CD4-positive, CD25-positive, alpha-beta regulatory T cell (primary cell): Measurements from ENCODE around the gene SIAH2. TPM values are rescaled to one million over a fixed set of nuclear protein-coding genes. Genes with fewer than 3 reads are reported as not detected.
A peak's percentile ranks its signal among the peaks of the same experiment; 100 is the strongest.

ENCODE experiments used
- ATAC-seq, 2 donors: fragments of 150-1000 bp; cut with Tn5 transposase; one replicate each; pipeline ENCODE4 v1.10.0; 2021; ENCODE audit warnings: low read depth in 2 of 2, moderate number of reproducible peaks in 2 of 2, moderate library complexity in 1 of 2
- DNase-seq, 3 donors: peaks; one replicate each; pipeline versions ENCODE4 v3.0.0 to v3.0.0-alpha.2; 2012 to 2022; ENCODE audit warnings: mixed read lengths in 1 of 3
- H3K27ac ChIP-seq: one replicate; pipeline ENCODE4 v1.7.0; 2013; ENCODE audit warnings: mild to moderate bottlenecking, low read length; ENCODE audit not compliant: insufficient read depth, poor library complexity, severe bottlenecking
- H3K27me3 ChIP-seq: one replicate; pipeline ENCODE4 v1.7.0; 2013; ENCODE audit warnings: low read length; ENCODE audit not compliant: control insufficient read depth, insufficient read depth
- H3K36me3 ChIP-seq: one replicate; pipeline ENCODE4 v1.7.0; 2013; ENCODE audit warnings: mild to moderate bottlenecking, low read length, moderate library complexity; ENCODE audit not compliant: control insufficient read depth, insufficient read depth
- H3K4me1 ChIP-seq: 2 replicates; pipeline ENCODE4 v1.7.0; 2013; ENCODE audit warnings: mild to moderate bottlenecking, low read length; ENCODE audit not compliant: insufficient read depth, control insufficient read depth, poor library complexity, severe bottlenecking
- H3K4me3 ChIP-seq: one replicate; pipeline ENCODE4 v1.7.0; 2013; ENCODE audit warnings: low read depth, mild to moderate bottlenecking, low read length, moderate library complexity
- H3K9me3 ChIP-seq, 2 experiments: 1 replicate in 1 of 2; 2 replicates in 1 of 2; pipeline ENCODE4 v1.7.0; 2013; ENCODE audit warnings: low read length in 2 of 2, mild to moderate bottlenecking in 1 of 2, moderate library complexity in 1 of 2; ENCODE audit not compliant: control insufficient read depth in 2 of 2
- H3K27ac Mint-ChIP-seq, 3 donors: one replicate each; pipeline ENCODE4 v1.8.0; 2020 to 2022; ENCODE audit warnings: mild to moderate bottlenecking in 3 of 3, mixed read lengths in 3 of 3, moderate library complexity in 2 of 3
- H3K27me3 Mint-ChIP-seq: one replicate; pipeline ENCODE4 v1.8.0; 2022; ENCODE audit warnings: mild to moderate bottlenecking, mixed read lengths
- H3K36me3 Mint-ChIP-seq: one replicate; pipeline ENCODE4 v1.8.0; 2020; ENCODE audit warnings: mixed read lengths
- H3K4me1 Mint-ChIP-seq, 4 donors: one replicate each; pipeline ENCODE4 v1.8.0; 2020 to 2022; ENCODE audit warnings: mixed read lengths in 4 of 4, mild to moderate bottlenecking in 1 of 4
- H3K4me3 Mint-ChIP-seq, 4 donors: one replicate each; pipeline ENCODE4 v1.8.0; 2020 to 2022; ENCODE audit warnings: mild to moderate bottlenecking in 4 of 4, mixed read lengths in 4 of 4, moderate library complexity in 3 of 4
- H3K9me3 Mint-ChIP-seq, 7 donors: one replicate each; pipeline ENCODE4 v1.8.0; 2020 to 2022; ENCODE audit warnings: mixed read lengths in 7 of 7, mild to moderate bottlenecking in 3 of 7, moderate library complexity in 2 of 7
- polyA plus RNA-seq, 4 donors: library from polyadenylated mRNA; unstranded; fragments of 300-500 nt; fragmentation: Illumina TruSeq; gene quantifications; one replicate each; pipeline ENCODE4 v1.2.3, GENCODE V29; 2021
- total RNA-seq: library from RNA; stranded (reverse); gene quantifications from one replicate; pipeline ENCODE4 v1.2.3, GENCODE V29; 2022

Gene SIAH2
- total and polyA plus RNA-seq, 5 donors from 2014 or later, result 23.5 to 61.4 (median 29.1) TPM

DNA sequence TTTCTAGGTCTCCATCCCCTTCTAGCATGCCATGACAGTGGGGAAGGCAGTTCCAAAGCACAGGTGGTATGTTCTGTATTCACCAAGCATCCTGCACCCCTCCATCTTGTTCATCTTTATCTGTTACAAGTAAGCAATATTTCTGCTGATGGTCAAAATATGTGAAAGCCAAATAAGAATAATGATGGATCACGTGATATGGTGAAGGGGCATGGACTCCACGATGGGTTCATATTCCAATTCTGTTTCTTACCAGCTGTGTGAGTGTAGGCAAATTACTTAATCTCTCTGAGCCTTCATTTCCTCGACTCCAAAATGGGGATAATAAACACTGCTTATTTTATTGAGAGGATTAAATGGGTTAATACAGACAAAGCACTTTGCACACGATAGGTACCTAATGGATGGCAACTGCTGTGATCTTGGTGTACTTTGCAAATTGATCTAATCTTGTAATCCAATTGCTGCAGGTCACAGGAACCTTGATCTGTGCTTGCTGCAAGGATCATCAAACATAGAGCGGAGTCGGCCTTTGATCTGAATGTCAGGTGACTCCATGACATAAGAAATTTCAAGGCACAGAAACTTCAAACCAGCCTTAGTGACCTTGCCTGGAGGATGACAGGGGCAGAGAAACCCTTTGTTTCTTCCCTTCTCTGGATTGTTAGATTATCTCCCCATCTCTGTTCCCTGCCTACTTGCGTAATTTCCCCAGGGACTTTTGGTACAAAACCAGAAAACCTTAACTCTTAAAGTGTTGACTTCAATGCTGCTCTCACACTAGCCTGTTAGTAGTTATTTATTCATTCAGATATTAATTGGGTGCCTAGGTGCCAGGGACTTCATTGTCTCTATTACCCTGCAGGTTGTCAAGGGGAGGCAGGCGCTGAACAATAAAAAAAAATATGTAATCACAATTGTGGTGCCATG is 25.8 kb downstream of the SIAH2 start:
- Mint-ChIP-seq H3K9me3 (no peaks in the 10 kb centered on the region), H3K4me3 (no peak overlapping the region), H3K27ac (peak overlapping the region in 1 of 3 donors; percentile 29), H3K4me1 (peaks cover 15 to 47% (median 42%) of the 10 kb centered on the region in 4 donors), H3K36me3 (peaks cover 16% of the 10 kb centered on the region), H3K27me3 (no peaks in the 10 kb centered on the region)
- no peak for DNase-seq
- Histone ChIP-seq H3K4me3 (no peak overlapping the region), H3K36me3 (peaks cover 12% of the 10 kb centered on the region), H3K4me1 (peaks cover 18% of the 10 kb centered on the region), H3K27ac (no peak overlapping the region), H3K27me3 (no peaks in the 10 kb centered on the region), H3K9me3 (no peaks in the 10 kb centered on the region)
- ATAC-seq, result no peak

DNA sequence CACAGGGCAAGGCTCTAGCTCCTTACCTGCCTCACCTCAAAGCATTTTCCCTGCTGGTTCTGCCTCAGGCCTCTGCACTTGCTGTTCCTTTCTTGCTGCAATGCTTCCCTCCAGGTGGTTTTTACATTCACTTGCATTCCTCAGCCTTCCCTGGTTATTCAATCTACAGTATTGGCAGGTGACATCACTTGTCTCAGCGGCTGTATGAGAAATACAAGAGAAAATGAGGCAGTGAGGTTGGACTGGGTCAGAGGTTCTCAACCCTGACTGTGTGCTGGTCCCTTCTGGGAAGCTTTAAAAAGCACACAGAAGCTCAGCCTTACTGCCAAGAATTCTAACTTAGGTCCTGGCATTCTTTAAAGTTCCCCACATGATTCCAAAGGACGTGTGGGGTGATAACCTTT is 26.7 kb downstream of the SIAH2 start:
- Histone ChIP-seq H3K36me3 (peaks cover 4% of the 10 kb centered on the region), H3K9me3 (no peaks in the 10 kb centered on the region), H3K4me1 (peaks cover 18% of the 10 kb centered on the region), H3K4me3 (no peak overlapping the region), H3K27me3 (no peaks in the 10 kb centered on the region), H3K27ac (no peak overlapping the region)
- Mint-ChIP-seq H3K4me1 (peaks cover 15 to 42% (median 37%) of the 10 kb centered on the region in 4 donors), H3K27ac (no peak overlapping the region), H3K36me3 (peaks cover 9% of the 10 kb centered on the region), H3K4me3 (no peak overlapping the region), H3K27me3 (no peaks in the 10 kb centered on the region), H3K9me3 (no peaks in the 10 kb centered on the region)
- DNase-seq (no peak), ATAC-seq (no peak)

GRCh38 chr3:150734795-150735119 is 28.2 kb downstream of the SIAH2 start:
- no peak for ATAC-seq
- no peaks in the 10 kb centered on the region for H3K36me3 ChIP-seq
- peaks cover 5 to 26% (median 24%) of the 10 kb centered on the region in 4 donors for H3K4me1 Mint-ChIP-seq
- no peak overlapping the region for H3K4me3 ChIP-seq
- H3K27ac Mint-ChIP-seq, result no peak overlapping the region
- no peaks in the 10 kb centered on the region for H3K27me3 Mint-ChIP-seq
- no peak overlapping the region for H3K27ac ChIP-seq
- no peaks in the 10 kb centered on the region for H3K9me3 Mint-ChIP-seq
- DNase-seq, result no peak
- H3K4me1 ChIP-seq, result peaks cover 6% of the 10 kb centered on the region
- no peaks in the 10 kb centered on the region for H3K9me3 ChIP-seq
- H3K4me3 Mint-ChIP-seq, result no peak overlapping the region
- no peaks in the 10 kb centered on the region for H3K27me3 ChIP-seq
- peaks cover 10% of the 10 kb centered on the region for H3K36me3 Mint-ChIP-seq

DNA sequence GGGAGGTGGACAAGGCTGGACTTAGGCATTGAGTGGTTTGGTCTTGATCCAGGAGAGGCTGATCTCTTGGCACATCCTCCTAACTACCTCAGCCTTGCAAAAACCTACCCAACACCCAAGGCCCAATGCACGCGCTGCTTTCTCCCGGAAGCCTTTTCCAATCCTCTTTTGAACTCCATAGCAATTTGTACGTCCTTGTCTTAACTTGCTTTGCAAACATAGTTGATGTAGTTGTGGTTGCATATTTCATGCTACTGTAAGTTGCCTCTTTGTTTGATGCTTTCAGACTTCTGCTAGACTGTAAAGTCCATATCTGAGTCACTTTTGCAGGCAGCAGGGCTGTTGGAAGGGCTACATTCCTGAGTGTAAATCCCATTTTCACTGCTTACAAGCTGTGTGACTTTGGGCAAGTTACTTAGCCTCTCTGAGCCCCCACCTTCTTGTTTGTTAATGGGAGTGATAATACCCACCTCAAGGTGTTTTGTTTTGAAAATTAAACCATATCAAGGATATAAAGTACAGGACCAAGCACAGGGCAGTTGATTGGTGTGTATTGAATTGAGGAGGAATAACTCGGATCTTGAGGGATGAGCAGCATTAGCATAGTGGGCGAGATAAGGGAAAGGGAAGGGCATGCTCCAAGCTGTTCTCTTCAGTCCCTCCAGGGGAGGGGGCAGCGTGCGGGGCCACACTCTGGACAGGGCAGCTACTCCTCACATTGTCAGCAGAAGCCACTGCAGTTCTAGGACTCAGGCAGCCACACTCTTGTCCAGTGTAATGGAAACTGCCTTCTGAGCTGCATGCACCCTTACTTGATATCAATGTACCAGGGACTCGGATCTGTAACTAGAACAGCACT is 28.8 kb downstream of the SIAH2 start:
- Histone ChIP-seq H3K27ac (no peak overlapping the region), H3K36me3 (no peaks in the 10 kb centered on the region), H3K9me3 (no peaks in the 10 kb centered on the region), H3K27me3 (no peaks in the 10 kb centered on the region), H3K4me1 (peaks cover under 1% of the 10 kb centered on the region), H3K4me3 (no peak overlapping the region)
- Mint-ChIP-seq H3K36me3 (peaks cover 11% of the 10 kb centered on the region), H3K27ac (peak overlapping the region in 1 of 3 donors; percentile 47), H3K9me3 (no peaks in the 10 kb centered on the region), H3K4me3 (no peak overlapping the region), H3K4me1 (peaks cover 0 to 21% (median 18%) of the 10 kb centered on the region in 4 donors), H3K27me3 (no peaks in the 10 kb centered on the region)
- ATAC-seq (no peak), DNase-seq (no peak)

DNA sequence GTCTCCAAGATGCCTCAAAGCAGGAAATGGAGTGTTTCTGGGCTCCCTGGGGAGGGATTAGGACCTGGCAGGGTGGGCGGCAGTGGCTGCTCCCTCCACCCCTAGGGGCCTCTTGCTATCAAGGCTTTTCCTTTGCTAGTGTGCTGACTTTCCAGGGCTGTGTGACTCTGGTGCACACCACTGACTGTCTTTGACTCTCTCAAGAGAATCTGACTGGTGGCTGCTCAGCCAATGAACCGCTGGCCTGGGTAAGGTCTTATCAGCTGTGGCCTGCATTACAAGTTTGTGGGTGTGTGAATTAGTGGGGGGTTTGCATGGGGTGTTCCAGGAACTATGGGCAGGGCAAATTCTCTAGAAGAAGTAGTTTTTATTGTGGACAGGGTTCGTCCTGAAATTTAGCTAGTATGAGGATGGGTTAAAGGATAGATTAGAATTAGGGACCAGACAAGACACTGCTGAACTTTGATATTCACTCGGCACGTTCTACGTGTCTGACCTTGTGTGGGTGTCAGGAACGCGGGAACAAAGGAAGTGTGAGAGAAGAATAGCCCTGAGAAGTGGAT is 29.5 kb downstream of the SIAH2 start:
- DNase-seq (peak in 1 of 3 donors; percentile 52), ATAC-seq (no peak)
- Mint-ChIP-seq H3K4me3 (no peak overlapping the region), H3K27ac (peak overlapping the region in 2 of 3 donors; percentile 20 to 47), H3K36me3 (peaks cover 11% of the 10 kb centered on the region), H3K4me1 (peaks cover 0 to 18% (median 12%) of the 10 kb centered on the region in 4 donors), H3K27me3 (no peaks in the 10 kb centered on the region), H3K9me3 (no peaks in the 10 kb centered on the region)
- Histone ChIP-seq H3K36me3 (no peaks in the 10 kb centered on the region), H3K4me3 (no peak overlapping the region), H3K9me3 (no peaks in the 10 kb centered on the region), H3K27me3 (no peaks in the 10 kb centered on the region), H3K27ac (no peak overlapping the region), H3K4me1 (no peaks in the 10 kb centered on the region)

DNA sequence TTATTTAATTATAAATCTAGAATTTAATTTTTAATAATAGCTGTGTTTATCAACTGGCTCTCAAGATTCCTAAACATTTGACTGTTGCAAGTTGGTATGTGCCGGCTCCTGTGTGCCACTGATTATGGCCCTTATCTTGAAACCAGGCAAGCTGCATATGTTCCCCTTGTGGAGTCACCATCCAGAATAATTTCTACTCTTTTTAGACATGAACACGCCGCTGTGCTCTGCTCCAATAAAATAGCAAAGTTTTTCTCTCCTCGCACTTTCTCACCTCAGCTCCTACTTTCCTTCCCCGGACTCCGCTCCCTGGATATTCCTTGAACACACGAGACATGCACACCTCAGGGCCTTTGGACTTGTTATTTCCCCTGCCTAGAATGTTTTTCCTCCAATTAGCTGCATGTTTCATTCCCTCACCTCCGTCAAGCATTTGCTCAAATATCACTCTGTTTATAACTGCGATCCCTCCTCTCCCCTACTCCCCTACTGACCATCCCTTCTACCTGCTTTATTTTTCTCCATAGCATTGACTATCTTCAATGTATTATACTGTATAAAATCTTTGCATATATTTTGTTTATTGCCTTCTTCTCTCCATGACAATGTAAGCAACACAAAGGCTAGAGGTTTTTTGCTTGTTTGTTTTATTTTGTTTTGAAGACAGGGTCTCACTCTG is 33.1 kb downstream of the SIAH2 start:
- no peak for ATAC-seq
- Histone ChIP-seq H3K9me3 (no peaks in the 10 kb centered on the region), H3K4me1 (no peaks in the 10 kb centered on the region), H3K27ac (no peak overlapping the region), H3K4me3 (no peak overlapping the region), H3K36me3 (no peaks in the 10 kb centered on the region), H3K27me3 (no peaks in the 10 kb centered on the region)
- peaks cover 0 to 11% (median 3%) of the 10 kb centered on the region in 4 donors for H3K4me1 Mint-ChIP-seq
- no peak overlapping the region for H3K4me3 Mint-ChIP-seq
- peaks cover 11% of the 10 kb centered on the region for H3K36me3 Mint-ChIP-seq
- no peaks in the 10 kb centered on the region for H3K9me3 Mint-ChIP-seq
- H3K27ac Mint-ChIP-seq, result no peak overlapping the region
- no peak for DNase-seq
- no peaks in the 10 kb centered on the region for H3K27me3 Mint-ChIP-seq
